ENCODE results near the gene TMEM26. TPM values are rescaled to one million over a fixed set of nuclear protein-coding genes. Genes with fewer than 3 reads are reported as not detected.

Gene TMEM26
- total RNA-seq (not detected), polyA plus RNA-seq (not detected)

GRCh38 chr10:61452655-61453641 is at the start of gene TMEM26:
TSS of gene TMEM26 (minus strand) at chr10:61453381. CDS start at chr10:61453081, 300 bp downstream.
- no peaks in the 10 kb centered on the region for H3K4me1 ChIP-seq (ENCODE audit: control insufficient read depth, insufficient read depth, low read length, poor library complexity, severe bottlenecking)
- ATAC-seq (ENCODE audit: low read depth in 2 of 2) (no peak), DNase-seq (no peak)
- H3K27ac ChIP-seq (ENCODE audit: insufficient read depth, low read length, poor library complexity, severe bottlenecking), result no peak within 1 kb of the TSS
- Mint-ChIP-seq H3K27me3 (peaks cover 46% of the 10 kb centered on the region), H3K27ac (no peak within 1 kb of the TSS), H3K4me3 (peak within 1 kb of the TSS in 1 of 4 donors; percentile 56), H3K36me3 (no peaks in the 10 kb centered on the region), H3K9me3 (no peaks in the 10 kb centered on the region), H3K4me1 (peaks cover 0 to 8% (median 0%) of the 10 kb centered on the region in 4 donors)
- H3K9me3 ChIP-seq (ENCODE audit: control insufficient read depth in 2 of 2, low read length in 2 of 2), result no peaks in the 10 kb centered on the region
- no peaks in the 10 kb centered on the region for H3K36me3 ChIP-seq (ENCODE audit: control insufficient read depth, insufficient read depth, low read length)
- H3K27me3 ChIP-seq (ENCODE audit: control insufficient read depth, insufficient read depth, low read length), result peaks cover 14% of the 10 kb centered on the region
- H3K4me3 ChIP-seq (ENCODE audit: low read depth, low read length), result no peak within 1 kb of the TSS

GRCh38 chr10:61500460-61500859 is 47.3 kb upstream of the TMEM26 start:
- Mint-ChIP-seq H3K9me3 (no peaks in the 10 kb centered on the region), H3K4me1 (no peaks in the 10 kb centered on the region), H3K27me3 (peaks cover 11% of the 10 kb centered on the region), H3K36me3 (no peaks in the 10 kb centered on the region), H3K4me3 (no peak overlapping the region), H3K27ac (no peak overlapping the region)
- no peaks in the 10 kb centered on the region for H3K9me3 ChIP-seq (ENCODE audit: control insufficient read depth in 2 of 2, low read length in 2 of 2)
- H3K27me3 ChIP-seq (ENCODE audit: control insufficient read depth, insufficient read depth, low read length), result peaks cover 2% of the 10 kb centered on the region
- no peaks in the 10 kb centered on the region for H3K4me1 ChIP-seq (ENCODE audit: control insufficient read depth, insufficient read depth, low read length, poor library complexity, severe bottlenecking)
- H3K4me3 ChIP-seq (ENCODE audit: low read depth, low read length), result no peak overlapping the region
- ATAC-seq (ENCODE audit: low read depth in 2 of 2), result no peak
- no peak overlapping the region for H3K27ac ChIP-seq (ENCODE audit: insufficient read depth, low read length, poor library complexity, severe bottlenecking)
- DNase-seq, result no peak
- H3K36me3 ChIP-seq (ENCODE audit: control insufficient read depth, insufficient read depth, low read length), result no peaks in the 10 kb centered on the region

- no peak for DNase-seq
- Histone ChIP-seq H3K27ac (ENCODE audit: insufficient read depth, low read length, poor library complexity, severe bottlenecking) (no peak overlapping the region), H3K4me1 (ENCODE audit: control insufficient read depth, insufficient read depth, low read length, poor library complexity, severe bottlenecking) (no peaks in the 10 kb centered on the region), H3K27me3 (ENCODE audit: control insufficient read depth, insufficient read depth, low read length) (no peaks in the 10 kb centered on the region), H3K36me3 (ENCODE audit: control insufficient read depth, insufficient read depth, low read length) (no peaks in the 10 kb centered on the region), H3K4me3 (ENCODE audit: low read depth, low read length) (no peak overlapping the region), H3K9me3 (ENCODE audit: control insufficient read depth in 2 of 2, low read length in 2 of 2) (no peaks in the 10 kb centered on the region)
- Mint-ChIP-seq H3K27ac (no peak overlapping the region), H3K27me3 (peaks cover 4% of the 10 kb centered on the region), H3K4me1 (peaks cover 0 to 4% (median 0%) of the 10 kb centered on the region in 4 donors), H3K4me3 (no peak overlapping the region), H3K9me3 (peaks cover 0 to 3% (median 1%) of the 10 kb centered on the region in 7 donors), H3K36me3 (no peaks in the 10 kb centered on the region)
- ATAC-seq (ENCODE audit: low read depth in 2 of 2), result no peak
These were observed 39.3 kb upstream of the TMEM26 start for GRCh38 chr10:61492364-61492995.

GRCh38 chr10:61487506-61487905 is 34.3 kb upstream of the TMEM26 start:
- H3K27ac ChIP-seq (ENCODE audit: insufficient read depth, low read length, poor library complexity, severe bottlenecking), result no peak overlapping the region
- no peaks in the 10 kb centered on the region for H3K4me1 ChIP-seq (ENCODE audit: control insufficient read depth, insufficient read depth, low read length, poor library complexity, severe bottlenecking)
- H3K36me3 Mint-ChIP-seq, result no peaks in the 10 kb centered on the region
- DNase-seq (no peak), ATAC-seq (ENCODE audit: low read depth in 2 of 2) (no peak)
- H3K4me1 Mint-ChIP-seq, result peaks cover 0 to 4% (median 0%) of the 10 kb centered on the region in 4 donors
- no peaks in the 10 kb centered on the region for H3K27me3 ChIP-seq (ENCODE audit: control insufficient read depth, insufficient read depth, low read length)
- H3K4me3 Mint-ChIP-seq, result no peak overlapping the region
- no peak overlapping the region for H3K4me3 ChIP-seq (ENCODE audit: low read depth, low read length)
- peaks cover 0 to 6% (median 0%) of the 10 kb centered on the region in 7 donors for H3K9me3 Mint-ChIP-seq
- H3K27me3 Mint-ChIP-seq, result peaks cover 6% of the 10 kb centered on the region
- no peaks in the 10 kb centered on the region for H3K9me3 ChIP-seq (ENCODE audit: control insufficient read depth in 2 of 2, low read length in 2 of 2)
- no peak overlapping the region for H3K27ac Mint-ChIP-seq
- H3K36me3 ChIP-seq (ENCODE audit: control insufficient read depth, insufficient read depth, low read length), result no peaks in the 10 kb centered on the region

- Mint-ChIP-seq H3K27ac (no peak overlapping the region), H3K27me3 (peaks cover 6% of the 10 kb centered on the region), H3K36me3 (no peaks in the 10 kb centered on the region), H3K4me3 (no peak overlapping the region), H3K4me1 (peaks cover 0 to 4% (median 0%) of the 10 kb centered on the region in 4 donors), H3K9me3 (peaks cover 0 to 6% (median 0%) of the 10 kb centered on the region in 7 donors)
- Histone ChIP-seq H3K4me3 (ENCODE audit: low read depth, low read length) (no peak overlapping the region), H3K27me3 (ENCODE audit: control insufficient read depth, insufficient read depth, low read length) (no peaks in the 10 kb centered on the region), H3K9me3 (ENCODE audit: control insufficient read depth in 2 of 2, low read length in 2 of 2) (no peaks in the 10 kb centered on the region), H3K27ac (ENCODE audit: insufficient read depth, low read length, poor library complexity, severe bottlenecking) (no peak overlapping the region), H3K4me1 (ENCODE audit: control insufficient read depth, insufficient read depth, low read length, poor library complexity, severe bottlenecking) (no peaks in the 10 kb centered on the region), H3K36me3 (ENCODE audit: control insufficient read depth, insufficient read depth, low read length) (no peaks in the 10 kb centered on the region)
- no peak for DNase-seq
- ATAC-seq (ENCODE audit: low read depth in 2 of 2), result no peak
These were observed 33.7 kb upstream of the TMEM26 start for GRCh38 chr10:61486738-61487396.

GRCh38 chr10:61486251-61486650 is 33.1 kb upstream of the TMEM26 start:
- peaks cover 0 to 6% (median 0%) of the 10 kb centered on the region in 7 donors for H3K9me3 Mint-ChIP-seq

GRCh38 chr10:61481597-61481996 is 28.4 kb upstream of the TMEM26 start:
- Histone ChIP-seq H3K27ac (ENCODE audit: insufficient read depth, low read length, poor library complexity, severe bottlenecking) (no peak overlapping the region), H3K27me3 (ENCODE audit: control insufficient read depth, insufficient read depth, low read length) (no peaks in the 10 kb centered on the region), H3K4me3 (ENCODE audit: low read depth, low read length) (no peak overlapping the region), H3K36me3 (ENCODE audit: control insufficient read depth, insufficient read depth, low read length) (no peaks in the 10 kb centered on the region), H3K9me3 (ENCODE audit: control insufficient read depth in 2 of 2, low read length in 2 of 2) (peaks cover 0 to 3% of the 10 kb centered on the region in 2 experiments), H3K4me1 (ENCODE audit: control insufficient read depth, insufficient read depth, low read length, poor library complexity, severe bottlenecking) (no peaks in the 10 kb centered on the region)
- peaks cover 17% of the 10 kb centered on the region for H3K27me3 Mint-ChIP-seq
- H3K4me3 Mint-ChIP-seq, result no peak overlapping the region
- H3K4me1 Mint-ChIP-seq, result no peaks in the 10 kb centered on the region
- H3K36me3 Mint-ChIP-seq, result no peaks in the 10 kb centered on the region
- no peak overlapping the region for H3K27ac Mint-ChIP-seq
- H3K9me3 Mint-ChIP-seq, result peaks cover 0 to 5% (median 3%) of the 10 kb centered on the region in 7 donors
- ATAC-seq (ENCODE audit: low read depth in 2 of 2) (no peak), DNase-seq (no peak)

More at GRCh38 chr10:61486251-61486650, 33.1 kb upstream of the TMEM26 start:
- peaks cover 6% of the 10 kb centered on the region for H3K27me3 Mint-ChIP-seq
- Histone ChIP-seq H3K4me1 (ENCODE audit: control insufficient read depth, insufficient read depth, low read length, poor library complexity, severe bottlenecking) (no peaks in the 10 kb centered on the region), H3K27me3 (ENCODE audit: control insufficient read depth, insufficient read depth, low read length) (no peaks in the 10 kb centered on the region), H3K27ac (ENCODE audit: insufficient read depth, low read length, poor library complexity, severe bottlenecking) (no peak overlapping the region), H3K4me3 (ENCODE audit: low read depth, low read length) (no peak overlapping the region), H3K9me3 (ENCODE audit: control insufficient read depth in 2 of 2, low read length in 2 of 2) (no peaks in the 10 kb centered on the region), H3K36me3 (ENCODE audit: control insufficient read depth, insufficient read depth, low read length) (no peaks in the 10 kb centered on the region)
- no peaks in the 10 kb centered on the region for H3K36me3 Mint-ChIP-seq
- H3K4me3 Mint-ChIP-seq, result no peak overlapping the region
- peaks cover 0 to 4% (median 0%) of the 10 kb centered on the region in 4 donors for H3K4me1 Mint-ChIP-seq
- ATAC-seq (ENCODE audit: low read depth in 2 of 2) (no peak), DNase-seq (no peak)
- H3K27ac Mint-ChIP-seq, result no peak overlapping the region
